ENCODE measurements around the gene CDC37. TPM values are rescaled to one million over a fixed set of nuclear protein-coding genes. Genes with fewer than 3 reads are reported as not detected.

Gene CDC37
- total RNA-seq, 4 donors from 2014 or later: 144 to 177 (median 162) TPM

GRCh38 chr19:10442698-10443097 lies 39.4 kb upstream of the CDC37 start:
- 93 to 94% methylated on average over 3 of the region's 3 CpGs for WGBS, 2 donors (ENCODE audit: low coverage in 1 of 2)
- no peak for TF ChIP-seq CTCF (IDR thresholded peaks at IDR 0.05)
- TF ChIP-seq POLR2A (IDR thresholded peaks at IDR 0.05): no peak
- Histone ChIP-seq H3K9me3 (no peaks in the 10 kb centered on the region), H3K36me3 (peaks cover 0 to 27% of the 10 kb centered on the region in 2 donors), H3K27ac (no peak overlapping the region), H3K4me1 (no peaks in the 10 kb centered on the region), H3K27me3 (no peaks in the 10 kb centered on the region), H3K4me3 (no peak overlapping the region)
- no peak for ATAC-seq

DNA sequence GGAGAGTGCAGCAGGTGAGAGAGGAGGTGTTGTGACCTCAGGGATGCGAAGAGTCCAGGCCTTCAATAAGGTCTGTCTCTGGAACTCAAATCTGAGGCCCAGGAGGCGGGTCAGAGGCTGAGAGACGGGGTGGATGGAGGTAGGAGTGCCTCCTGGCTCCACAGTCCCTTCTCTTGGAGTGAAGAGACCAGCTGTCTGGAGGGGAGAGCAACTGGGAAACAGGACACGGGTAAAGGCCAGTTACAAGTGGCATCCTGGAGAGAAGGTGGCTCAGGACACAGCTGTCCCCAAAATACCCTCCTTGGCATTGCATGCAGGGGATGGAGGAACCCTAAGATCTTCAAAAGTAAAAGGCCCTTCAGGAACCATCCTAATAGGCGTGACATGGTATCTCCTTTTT lies 36.2 kb upstream of the CDC37 start:
- TF ChIP-seq EP300 (IDR thresholded peaks at IDR 0.05) (no peak), POLR2A (IDR thresholded peaks at IDR 0.05) (no peak), CTCF (IDR thresholded peaks at IDR 0.05) (no peak), POLR2AphosphoS5 (IDR thresholded peaks at IDR 0.05) (no peak)
- Histone ChIP-seq H3K27ac (no peak overlapping the region), H3K9me3 (no peaks in the 10 kb centered on the region), H3K27me3 (no peaks in the 10 kb centered on the region), H3K4me1 (no peaks in the 10 kb centered on the region), H3K36me3 (peaks cover 0 to 13% of the 10 kb centered on the region in 2 donors), H3K4me3 (no peak overlapping the region)
- ATAC-seq: no peak
- 85 to 88% methylated on average over 2 to 4 of the region's 5 CpGs for WGBS, 2 donors (ENCODE audit: low coverage in 1 of 2)

- Histone ChIP-seq H3K27me3 (peaks cover 25% of the 10 kb centered on the region), H3K4me3 (peak overlapping the region in 1 of 2 donors; percentile 73), H3K4me1 (peaks cover 0 to 37% (median 11%) of the 10 kb centered on the region in 3 donors), H3K9me3 (no peaks in the 10 kb centered on the region), H3K36me3 (no peaks in the 10 kb centered on the region), H3K27ac (no peak overlapping the region)
- WGBS, 2 donors (ENCODE audit: low coverage in 1 of 2): no CpG with 5 or more reads among the region's 10 CpGs
- TF ChIP-seq POLR2AphosphoS5 (IDR thresholded peaks at IDR 0.05) (no peak), POLR2A (IDR thresholded peaks at IDR 0.05) (no peak), CTCF (IDR thresholded peaks at IDR 0.05) (no peak), EP300 (IDR thresholded peaks at IDR 0.05) (no peak)
- no peak for ATAC-seq
Observed at GRCh38 chr19:10433131-10433536, 29.8 kb upstream of the CDC37 start.

DNA sequence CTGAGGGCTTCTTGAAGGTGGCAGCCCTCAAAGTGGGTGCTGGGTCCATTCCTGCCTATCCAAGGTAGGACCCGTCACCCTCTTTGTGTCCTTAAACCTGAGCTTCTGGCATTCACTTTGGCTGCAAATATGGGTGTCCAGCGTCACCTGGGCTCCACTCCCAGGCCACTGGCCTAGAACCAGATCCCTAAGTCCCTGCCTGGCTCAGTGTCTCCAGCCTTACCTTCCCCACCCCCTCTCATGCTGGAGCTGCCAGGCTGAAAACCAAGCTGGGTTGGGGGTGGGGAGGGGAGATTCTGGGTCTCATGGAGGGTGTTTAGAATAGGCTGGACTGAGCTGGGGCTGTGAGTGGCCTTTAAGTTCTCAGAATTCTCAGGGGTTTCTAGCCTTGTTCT lies 29.4 kb upstream of the CDC37 start:
- TF ChIP-seq POLR2A (IDR thresholded peaks at IDR 0.05) (no peak), EP300 (IDR thresholded peaks at IDR 0.05) (no peak), POLR2AphosphoS5 (IDR thresholded peaks at IDR 0.05) (no peak), CTCF (IDR thresholded peaks at IDR 0.05) (no peak)
- H3K9me3 ChIP-seq: no peaks in the 10 kb centered on the region
- H3K27me3 ChIP-seq: peaks cover 25% of the 10 kb centered on the region
- H3K4me1 ChIP-seq: peaks cover 0 to 37% (median 11%) of the 10 kb centered on the region in 3 donors
- no peaks in the 10 kb centered on the region for H3K36me3 ChIP-seq
- no CpG with 5 or more reads among the region's 2 CpGs for WGBS, 2 donors (ENCODE audit: low coverage in 1 of 2)
- H3K4me3 ChIP-seq: peak overlapping the region in 1 of 2 donors; percentile 73
- no peak for ATAC-seq
- peak overlapping the region in 2 of 4 donors; percentile 66 to 79 for H3K27ac ChIP-seq

DNA sequence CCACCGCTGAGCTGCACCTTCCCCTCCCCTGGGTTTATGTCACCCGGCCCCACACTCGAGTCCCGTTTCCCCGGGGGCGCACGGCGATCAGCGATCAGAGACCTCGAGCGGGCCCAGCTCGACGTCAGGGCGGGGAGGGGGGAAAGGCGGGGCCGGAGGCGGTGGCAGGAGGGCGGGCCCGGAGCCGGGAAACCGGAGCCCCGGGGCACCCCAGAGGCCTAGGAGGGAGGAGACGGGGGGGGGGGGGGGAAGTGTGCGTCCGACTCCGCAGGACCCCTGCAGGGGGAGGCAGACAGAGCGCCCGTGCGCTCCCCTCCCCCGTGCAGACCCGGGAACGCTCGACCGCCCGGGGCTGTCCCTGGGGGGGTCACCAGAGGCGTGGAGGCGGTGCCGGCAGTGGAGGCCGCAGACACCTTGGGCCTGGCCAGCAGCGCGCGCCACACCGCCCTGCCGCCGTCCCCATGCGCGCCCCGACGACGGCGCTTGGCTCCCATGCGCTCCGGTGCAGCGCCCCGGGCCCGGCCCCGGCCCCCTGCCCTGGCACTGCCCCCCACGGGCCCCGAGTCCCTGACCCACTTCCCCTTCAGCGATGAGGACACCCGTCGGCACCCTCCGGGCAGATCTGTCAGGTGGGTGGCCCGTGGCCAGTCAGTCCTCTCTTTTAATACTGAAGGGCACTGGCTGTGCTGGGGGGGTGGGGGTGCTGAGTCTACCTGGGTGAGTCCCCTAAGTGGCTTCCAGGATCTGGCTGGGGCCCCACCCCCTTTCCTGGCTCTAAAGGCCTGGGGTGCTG lies 28.8 kb upstream of the CDC37 start:
- WGBS, 2 donors (ENCODE audit: low coverage in 1 of 2): 0% methylated on average over 1 of the region's 64 CpGs; no CpG with 5 or more reads in 1 of the 2 donors
- no peak for TF ChIP-seq EP300 (IDR thresholded peaks at IDR 0.05)
- TF ChIP-seq POLR2AphosphoS5 (IDR thresholded peaks at IDR 0.05): no peak
- no peak for TF ChIP-seq POLR2A (IDR thresholded peaks at IDR 0.05)
- TF ChIP-seq CTCF (IDR thresholded peaks at IDR 0.05): no peak
- peak overlapping the region in 3 of 4 donors; percentile 41 to 79 (median 66) for H3K27ac ChIP-seq

More for the DNA sequence above, 28.8 kb upstream of the CDC37 start:
- H3K27me3 ChIP-seq: peaks cover 27% of the 10 kb centered on the region
- no peaks in the 10 kb centered on the region for H3K9me3 ChIP-seq
- peak; percentile 70 for ATAC-seq
- H3K4me1 ChIP-seq: peaks cover 0 to 37% (median 11%) of the 10 kb centered on the region in 3 donors
- peak overlapping the region; percentile 55 to 73 for H3K4me3 ChIP-seq
- no peaks in the 10 kb centered on the region for H3K36me3 ChIP-seq
